OCI-LY3 (cell line): Measurements from ENCODE around the gene SEMA3C.

Experiments
- EZH2phosphoT487 ChIP-seq: fragments of 200-600 bp; shearing (Covaris generic); IDR thresholded peaks from 2 replicates; pipeline ENCODE4 v1.6.1; 2018; ENCODE audit warnings: antibody characterized with exemption, mixed run types, low read depth
- TF ChIP-seq, protein P1 (sequence below): fragments of 200-600, 300-600 bp; sonication (generic); IDR thresholded peaks from 2 replicates; pipeline ENCODE4 v1.5.1; 2014; ENCODE audit warnings: antibody characterized with exemption, low read length, low read depth

DNA sequence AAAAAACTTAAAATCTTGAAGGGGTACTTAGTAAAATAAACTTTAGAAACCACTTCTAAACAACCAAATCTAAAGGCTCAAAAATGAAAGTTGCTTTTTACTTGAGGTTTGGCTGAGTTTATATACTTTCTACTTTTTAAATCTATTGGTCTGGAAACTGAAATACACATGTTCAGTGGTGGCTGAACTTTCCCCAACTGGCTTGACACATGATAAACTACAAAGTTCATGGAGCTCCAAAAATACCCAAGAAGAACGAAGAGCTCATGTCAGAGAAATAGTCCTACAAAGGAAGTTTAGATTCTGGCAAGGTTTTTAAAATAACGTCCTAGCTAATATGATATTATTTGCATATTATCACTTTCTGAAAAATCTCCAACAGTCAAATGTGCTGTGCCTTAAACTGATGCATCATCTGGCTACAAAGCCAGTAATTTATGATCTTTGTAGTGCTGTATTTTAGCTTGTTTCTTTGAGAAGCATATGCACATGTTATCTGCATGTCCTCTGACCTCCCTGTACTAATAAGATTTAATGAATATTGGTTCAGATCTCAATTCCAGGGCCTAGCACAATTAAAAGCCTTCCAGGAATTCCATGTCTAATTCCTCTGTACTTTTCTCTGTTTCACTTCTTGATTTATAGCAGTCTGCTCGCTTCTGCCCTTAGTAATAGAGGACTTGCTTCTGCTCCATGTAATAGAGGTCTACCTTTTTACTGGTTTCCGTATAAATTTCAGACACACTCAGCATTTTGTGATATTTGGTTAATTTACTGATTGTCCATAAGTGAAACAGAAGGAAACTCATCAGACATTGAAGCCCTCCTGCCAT lies 28.2 kb downstream of the SEMA3C start:
- TF ChIP-seq, protein P1, sequence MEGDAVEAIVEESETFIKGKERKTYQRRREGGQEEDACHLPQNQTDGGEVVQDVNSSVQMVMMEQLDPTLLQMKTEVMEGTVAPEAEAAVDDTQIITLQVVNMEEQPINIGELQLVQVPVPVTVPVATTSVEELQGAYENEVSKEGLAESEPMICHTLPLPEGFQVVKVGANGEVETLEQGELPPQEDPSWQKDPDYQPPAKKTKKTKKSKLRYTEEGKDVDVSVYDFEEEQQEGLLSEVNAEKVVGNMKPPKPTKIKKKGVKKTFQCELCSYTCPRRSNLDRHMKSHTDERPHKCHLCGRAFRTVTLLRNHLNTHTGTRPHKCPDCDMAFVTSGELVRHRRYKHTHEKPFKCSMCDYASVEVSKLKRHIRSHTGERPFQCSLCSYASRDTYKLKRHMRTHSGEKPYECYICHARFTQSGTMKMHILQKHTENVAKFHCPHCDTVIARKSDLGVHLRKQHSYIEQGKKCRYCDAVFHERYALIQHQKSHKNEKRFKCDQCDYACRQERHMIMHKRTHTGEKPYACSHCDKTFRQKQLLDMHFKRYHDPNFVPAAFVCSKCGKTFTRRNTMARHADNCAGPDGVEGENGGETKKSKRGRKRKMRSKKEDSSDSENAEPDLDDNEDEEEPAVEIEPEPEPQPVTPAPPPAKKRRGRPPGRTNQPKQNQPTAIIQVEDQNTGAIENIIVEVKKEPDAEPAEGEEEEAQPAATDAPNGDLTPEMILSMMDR = no peak
- TF ChIP-seq EZH2phosphoT487 = no peak
